GM10266 (cell line): Measurements from ENCODE around the gene HTRA3.

ENCODE experiments used
- DNase-seq: peaks from one replicate; pipeline ENCODE4 v3.0.0; 2012; ENCODE audit errors: extremely low spot score
- CTCF ChIP-seq: IDR thresholded peaks from 2 replicates; pipeline ENCODE4 v1.5.1; 2012; ENCODE audit warnings: mild to moderate bottlenecking, low read depth; ENCODE audit not compliant: control insufficient read depth, insufficient read depth; ENCODE audit errors: missing control alignments

HTRA3 gene

GRCh38 chr4:8224975-8225625, 44.5 kb upstream of the HTRA3 start:
- no peak for DNase-seq
- no peak for TF ChIP-seq CTCF

GRCh38 chr4:8225706-8226443, 43.7 kb upstream of the HTRA3 start:
- DNase-seq: no peak
- TF ChIP-seq CTCF: no peak

GRCh38 chr4:8227201-8227770, 42.3 kb upstream of the HTRA3 start:
- DNase-seq: no peak
- TF ChIP-seq CTCF: no peak

GRCh38 chr4:8227771-8228318, 41.7 kb upstream of the HTRA3 start:
- no peak for TF ChIP-seq CTCF
- DNase-seq: no peak

GRCh38 chr4:8228319-8229250, 41.0 kb upstream of the HTRA3 start:
- TF ChIP-seq CTCF: no peak
- peak; percentile 71 for DNase-seq

- no peak for DNase-seq
- TF ChIP-seq CTCF: no peak
These were observed 40.1 kb upstream of the HTRA3 start for GRCh38 chr4:8229331-8229975.
